Testis (tissue), 2 donors: ENCODE measurements around the gene CRYBA4.

Source experiments
- POLR2A ChIP-seq: fragments of 450-650 bp; IDR thresholded peaks from one replicate; pipeline ENCODE4 v1.6.1; 2017; ENCODE audit warnings: antibody characterized with exemption, mild to moderate bottlenecking, moderate library complexity
- TF ChIP-seq, protein P1 (sequence below), 3 experiments: fragments of 450-650 bp in 2 of 3; fragments of 200-600 bp in 1 of 3; sonication (generic) in 1 of 3; IDR thresholded peaks; one replicate each; pipeline ENCODE4 v1.5.1; 2016 to 2019; ENCODE audit warnings: antibody characterized with exemption in 3 of 3, mild to moderate bottlenecking in 2 of 3, moderate library complexity in 1 of 3

DNA sequence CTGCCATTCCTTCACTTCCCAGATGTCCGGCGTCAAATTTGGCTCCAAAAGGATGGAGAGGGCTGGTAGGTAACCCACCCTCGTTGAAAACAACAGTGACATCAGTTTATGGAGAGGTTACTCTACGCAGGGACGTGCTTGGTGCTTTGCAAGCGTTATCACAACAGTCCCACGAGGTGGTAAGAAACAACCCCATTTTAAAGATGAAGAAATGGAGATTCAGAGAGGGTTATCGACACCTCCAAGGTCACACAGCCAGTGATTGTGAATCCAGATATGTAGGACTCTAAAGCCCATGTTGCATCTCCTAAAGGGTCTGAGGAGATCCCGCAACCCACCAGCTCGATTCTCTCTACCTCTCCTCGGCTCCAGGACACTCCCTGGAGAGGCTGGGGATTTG, 36.4 kb downstream of the CRYBA4 start:
- no peak for TF ChIP-seq POLR2A
- TF ChIP-seq, protein P1, sequence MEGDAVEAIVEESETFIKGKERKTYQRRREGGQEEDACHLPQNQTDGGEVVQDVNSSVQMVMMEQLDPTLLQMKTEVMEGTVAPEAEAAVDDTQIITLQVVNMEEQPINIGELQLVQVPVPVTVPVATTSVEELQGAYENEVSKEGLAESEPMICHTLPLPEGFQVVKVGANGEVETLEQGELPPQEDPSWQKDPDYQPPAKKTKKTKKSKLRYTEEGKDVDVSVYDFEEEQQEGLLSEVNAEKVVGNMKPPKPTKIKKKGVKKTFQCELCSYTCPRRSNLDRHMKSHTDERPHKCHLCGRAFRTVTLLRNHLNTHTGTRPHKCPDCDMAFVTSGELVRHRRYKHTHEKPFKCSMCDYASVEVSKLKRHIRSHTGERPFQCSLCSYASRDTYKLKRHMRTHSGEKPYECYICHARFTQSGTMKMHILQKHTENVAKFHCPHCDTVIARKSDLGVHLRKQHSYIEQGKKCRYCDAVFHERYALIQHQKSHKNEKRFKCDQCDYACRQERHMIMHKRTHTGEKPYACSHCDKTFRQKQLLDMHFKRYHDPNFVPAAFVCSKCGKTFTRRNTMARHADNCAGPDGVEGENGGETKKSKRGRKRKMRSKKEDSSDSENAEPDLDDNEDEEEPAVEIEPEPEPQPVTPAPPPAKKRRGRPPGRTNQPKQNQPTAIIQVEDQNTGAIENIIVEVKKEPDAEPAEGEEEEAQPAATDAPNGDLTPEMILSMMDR (IDR thresholded peaks at IDR 0.05): no peak
